Measurements from ENCODE around the gene TPRKB. TPM values are rescaled to one million over a fixed set of nuclear protein-coding genes. Genes with fewer than 3 reads are reported as not detected.

Gene TPRKB
- total RNA-seq, 2 donors from 2014 or later: 26.9 to 54.0 TPM

- H3K9me3 ChIP-seq: no peaks in the 10 kb centered on the region
- no peaks in the 10 kb centered on the region for H3K4me1 ChIP-seq (replicated peaks)
- no peak for DNase-seq (ENCODE audit: low spot score)
- intact Hi-C loops (cut with DNase I): no loop called here
- TF ChIP-seq POLR2A (IDR thresholded peaks at IDR 0.05) (no peak), POLR2AphosphoS5 (IDR thresholded peaks at IDR 0.05) (peak; percentile 46), CTCF (IDR thresholded peaks at IDR 0.05) (no peak)
- no peaks in the 10 kb centered on the region for H3K27me3 ChIP-seq (replicated peaks; ENCODE audit: insufficient read depth)
- H3K27ac ChIP-seq: no peak overlapping the region
- 62% methylated on average over 8 of the region's 8 CpGs for WGBS
- H3K36me3 ChIP-seq: peaks cover 0 to 8% of the 10 kb centered on the region in 2 donors
- H3K4me3 ChIP-seq: no peak overlapping the region
These were observed 39.8 kb upstream of the TPRKB start for GRCh38 chr2:73776869-73777519.

- Histone ChIP-seq H3K36me3 (peaks cover 0 to 8% of the 10 kb centered on the region in 2 donors), H3K4me1 (replicated peaks) (no peaks in the 10 kb centered on the region), H3K9me3 (no peaks in the 10 kb centered on the region), H3K27me3 (replicated peaks; ENCODE audit: insufficient read depth) (no peaks in the 10 kb centered on the region), H3K4me3 (no peak overlapping the region), H3K27ac (no peak overlapping the region)
- 88% methylated on average over 4 of the region's 4 CpGs for WGBS
- TF ChIP-seq POLR2AphosphoS5 (IDR thresholded peaks at IDR 0.05): no peak
- no peak for TF ChIP-seq CTCF (IDR thresholded peaks at IDR 0.05)
- no peak for TF ChIP-seq POLR2A (IDR thresholded peaks at IDR 0.05)
- DNase-seq (ENCODE audit: low spot score): no peak
- intact Hi-C loops (cut with DNase I): no loop called here
These were observed 39.2 kb upstream of the TPRKB start for GRCh38 chr2:73776381-73776780.

- H3K27me3 ChIP-seq (replicated peaks; ENCODE audit: insufficient read depth): no peaks in the 10 kb centered on the region
- DNase-seq (ENCODE audit: low spot score): no peak
- no peaks in the 10 kb centered on the region for H3K4me1 ChIP-seq (replicated peaks)
- intact Hi-C loops (cut with DNase I): no loop called here
- TF ChIP-seq POLR2AphosphoS5 (IDR thresholded peaks at IDR 0.05) (no peak), CTCF (IDR thresholded peaks at IDR 0.05) (no peak), POLR2A (IDR thresholded peaks at IDR 0.05) (no peak)
- no peak overlapping the region for H3K4me3 ChIP-seq
- H3K27ac ChIP-seq: no peak overlapping the region
- peaks cover 0 to 8% of the 10 kb centered on the region in 2 donors for H3K36me3 ChIP-seq
- H3K9me3 ChIP-seq: no peaks in the 10 kb centered on the region
These were observed 35.7 kb upstream of the TPRKB start for GRCh38 chr2:73772819-73773218.

- WGBS: 93% methylated on average over 3 of the region's 3 CpGs
- H3K27ac ChIP-seq: no peak overlapping the region
- no peak overlapping the region for H3K4me3 ChIP-seq
- no peaks in the 10 kb centered on the region for H3K27me3 ChIP-seq (replicated peaks; ENCODE audit: insufficient read depth)
- TF ChIP-seq CTCF (IDR thresholded peaks at IDR 0.05): no peak
- no peaks in the 10 kb centered on the region for H3K4me1 ChIP-seq (replicated peaks)
- intact Hi-C loops (cut with DNase I): no loop called here
- H3K36me3 ChIP-seq: peaks cover 0 to 5% of the 10 kb centered on the region in 2 donors
- H3K9me3 ChIP-seq: no peaks in the 10 kb centered on the region
- no peak for DNase-seq (ENCODE audit: low spot score)
These were observed 33.6 kb upstream of the TPRKB start for GRCh38 chr2:73770725-73771124.

GRCh38 chr2:73766994-73767393, 29.8 kb upstream of the TPRKB start:
- Histone ChIP-seq H3K4me1 (replicated peaks) (no peaks in the 10 kb centered on the region), H3K9me3 (no peaks in the 10 kb centered on the region), H3K27ac (no peak overlapping the region), H3K4me3 (no peak overlapping the region), H3K27me3 (replicated peaks; ENCODE audit: insufficient read depth) (no peaks in the 10 kb centered on the region), H3K36me3 (peaks cover 0 to 5% of the 10 kb centered on the region in 2 donors)
- no peak for DNase-seq (ENCODE audit: low spot score)
- intact Hi-C loops (cut with DNase I): no loop called here
- 92% methylated on average over 4 of the region's 4 CpGs for WGBS
- TF ChIP-seq POLR2AphosphoS5 (IDR thresholded peaks at IDR 0.05) (no peak), POLR2A (IDR thresholded peaks at IDR 0.05) (no peak), CTCF (IDR thresholded peaks at IDR 0.05) (no peak)

All from prostate gland (tissue), 2 donors.